Vagina (tissue), 2 donors: Measurements from ENCODE around the gene PIK3R5. TPM values are rescaled to one million over a fixed set of nuclear protein-coding genes. Genes with fewer than 3 reads are reported as not detected.

Experiments
- DNase-seq, 2 donors: peaks; one replicate each; pipeline ENCODE4 v3.0.0-alpha.2; 2017; ENCODE audit errors: extremely low spot score in 2 of 2
- H3K27ac ChIP-seq: fragments of 200-600 bp; sonication (generic); one replicate; pipeline ENCODE4 v1.5.1; 2019
- H3K27me3 ChIP-seq: fragments of 200-600 bp; sonication (generic); one replicate; pipeline ENCODE4 v1.5.1; 2019
- H3K36me3 ChIP-seq, 2 donors: fragments of 200-600 bp; sonication (generic); one replicate each; pipeline ENCODE4 v1.5.1; 2017 to 2019
- H3K4me1 ChIP-seq: fragments of 200-600 bp; sonication (generic); one replicate; pipeline ENCODE4 v1.5.1; 2019
- H3K4me3 ChIP-seq, 2 donors: fragments of 200-600 bp; sonication (generic); 1 replicate in 1 of 2; 2 replicates in 1 of 2; pipeline ENCODE4 v1.5.1; 2016 to 2019
- H3K9me3 ChIP-seq: fragments of 200-600 bp; sonication (generic); one replicate; pipeline ENCODE4 v1.5.1; 2019
- CTCF ChIP-seq, 3 experiments: fragments of 450-650 bp in 2 of 3; fragments of 200-600 bp in 1 of 3; sonication (generic) in 1 of 3; IDR thresholded peaks; one replicate each; pipeline ENCODE4 v1.5.1; 2017 to 2019; ENCODE audit warnings: antibody characterized with exemption in 3 of 3, mild to moderate bottlenecking in 2 of 3, moderate library complexity in 2 of 3
- POLR2A ChIP-seq, 2 donors: fragments of 450-650 bp; IDR thresholded peaks; one replicate each; pipeline ENCODE4 v1.6.1; 2017; ENCODE audit warnings: antibody characterized with exemption in 2 of 2, mild to moderate bottlenecking in 2 of 2, moderate library complexity in 2 of 2
- POLR2AphosphoS5 ChIP-seq, 2 donors: sonication (generic); formaldehyde crosslinking; IDR thresholded peaks; one replicate each; pipeline ENCODE4 v1.9.0; 2017; ENCODE audit warnings: antibody characterized with exemption in 2 of 2, mild to moderate bottlenecking in 2 of 2, low read depth in 1 of 2; ENCODE audit not compliant: insufficient read depth in 1 of 2
- intact Hi-C: fragments of 100-400 bp; cut with DNase I; formaldehyde crosslinking; loops from one replicate; pipeline ENCODE4 v1.15.1; 2023
- total RNA-seq: library from RNA; depleted of rRNA; stranded (reverse); fragments of >200 nt; gene quantifications from one replicate; pipeline ENCODE4 v1.2.3, GENCODE V29; 2016

The PIK3R5 gene
- total RNA-seq, 1 donor from 2014 or later, result 10.6 TPM

- no peaks in the 10 kb centered on the region for H3K36me3 ChIP-seq
- H3K4me3 ChIP-seq, result no peak overlapping the region
- TF ChIP-seq POLR2AphosphoS5 (IDR thresholded peaks at IDR 0.05; ENCODE audit: insufficient read depth in 1 of 2, low read depth in 1 of 2), result no peak
- no peak for TF ChIP-seq CTCF (IDR thresholded peaks at IDR 0.05)
- no peak for TF ChIP-seq POLR2A (IDR thresholded peaks at IDR 0.05)
- H3K27me3 ChIP-seq, result no peaks in the 10 kb centered on the region
- no peaks in the 10 kb centered on the region for H3K4me1 ChIP-seq
- intact Hi-C loops, result no loop called here
- H3K9me3 ChIP-seq, result no peaks in the 10 kb centered on the region
- H3K27ac ChIP-seq, result no peak overlapping the region
- no peak for DNase-seq
Measured at GRCh38 chr17:8934346-8934745, 31.2 kb downstream of the PIK3R5 start.

GRCh38 chr17:8930649-8931048 is 34.9 kb downstream of the PIK3R5 start:
- DNase-seq, result no peak
- Histone ChIP-seq H3K4me3 (no peak overlapping the region), H3K27ac (no peak overlapping the region), H3K27me3 (no peaks in the 10 kb centered on the region), H3K9me3 (peaks cover 6% of the 10 kb centered on the region), H3K4me1 (no peaks in the 10 kb centered on the region), H3K36me3 (no peaks in the 10 kb centered on the region)
- no peak for TF ChIP-seq CTCF (IDR thresholded peaks at IDR 0.05)
- intact Hi-C loops, result no loop called here

- H3K4me1 ChIP-seq, result no peaks in the 10 kb centered on the region
- DNase-seq, result no peak
- H3K36me3 ChIP-seq, result no peaks in the 10 kb centered on the region
- H3K4me3 ChIP-seq, result no peak overlapping the region
- H3K27ac ChIP-seq, result no peak overlapping the region
- peaks cover 6% of the 10 kb centered on the region for H3K9me3 ChIP-seq
- H3K27me3 ChIP-seq, result no peaks in the 10 kb centered on the region
- TF ChIP-seq POLR2A (IDR thresholded peaks at IDR 0.05) (no peak), CTCF (IDR thresholded peaks at IDR 0.05) (no peak), POLR2AphosphoS5 (IDR thresholded peaks at IDR 0.05; ENCODE audit: insufficient read depth in 1 of 2, low read depth in 1 of 2) (no peak)
- intact Hi-C loops, result no loop called here
Measured at GRCh38 chr17:8928347-8928746, 37.2 kb downstream of the PIK3R5 start.

GRCh38 chr17:8927395-8927794 is 38.1 kb downstream of the PIK3R5 start:
- Histone ChIP-seq H3K4me3 (no peak overlapping the region), H3K27me3 (no peaks in the 10 kb centered on the region), H3K27ac (no peak overlapping the region), H3K36me3 (no peaks in the 10 kb centered on the region), H3K9me3 (peaks cover 6% of the 10 kb centered on the region), H3K4me1 (no peaks in the 10 kb centered on the region)
- no peak for DNase-seq
- intact Hi-C loops, result no loop called here
- TF ChIP-seq CTCF (IDR thresholded peaks at IDR 0.05), result no peak
- no peak for TF ChIP-seq POLR2A (IDR thresholded peaks at IDR 0.05)
- TF ChIP-seq POLR2AphosphoS5 (IDR thresholded peaks at IDR 0.05; ENCODE audit: insufficient read depth in 1 of 2, low read depth in 1 of 2), result no peak

GRCh38 chr17:8925808-8926207 is 39.7 kb downstream of the PIK3R5 start:
- no peak for DNase-seq
- no peak overlapping the region for H3K27ac ChIP-seq
- no peak for TF ChIP-seq CTCF (IDR thresholded peaks at IDR 0.05)
- no peak for TF ChIP-seq POLR2AphosphoS5 (IDR thresholded peaks at IDR 0.05; ENCODE audit: insufficient read depth in 1 of 2, low read depth in 1 of 2)
- TF ChIP-seq POLR2A (IDR thresholded peaks at IDR 0.05), result no peak
- H3K4me1 ChIP-seq, result no peaks in the 10 kb centered on the region
- H3K36me3 ChIP-seq, result no peaks in the 10 kb centered on the region
- intact Hi-C loops, result no loop called here
- no peaks in the 10 kb centered on the region for H3K27me3 ChIP-seq
- no peak overlapping the region for H3K4me3 ChIP-seq
- peaks cover 6% of the 10 kb centered on the region for H3K9me3 ChIP-seq
